UCSD-AML1 (cell line): ENCODE results near the gene IFT80.
"Not testable (repeated sequence)": the region's sequence is repeated elsewhere in the genome, so short reads cannot be mapped to it uniquely, and the experiment has no call there.

Experiments used
- DNase-seq: peaks from one replicate; lab custom pipeline; 2025; ENCODE audit not compliant: unreplicated experiment; lab: John Stamatoyannopoulos, UW

Gene IFT80

GRCh38 chr3:160369784-160370183 is 29.2 kb downstream of the IFT80 start:
- no peak for DNase-seq

- DNase-seq = no peak
These were observed 30.2 kb downstream of the IFT80 start for GRCh38 chr3:160368804-160369203.

DNA sequence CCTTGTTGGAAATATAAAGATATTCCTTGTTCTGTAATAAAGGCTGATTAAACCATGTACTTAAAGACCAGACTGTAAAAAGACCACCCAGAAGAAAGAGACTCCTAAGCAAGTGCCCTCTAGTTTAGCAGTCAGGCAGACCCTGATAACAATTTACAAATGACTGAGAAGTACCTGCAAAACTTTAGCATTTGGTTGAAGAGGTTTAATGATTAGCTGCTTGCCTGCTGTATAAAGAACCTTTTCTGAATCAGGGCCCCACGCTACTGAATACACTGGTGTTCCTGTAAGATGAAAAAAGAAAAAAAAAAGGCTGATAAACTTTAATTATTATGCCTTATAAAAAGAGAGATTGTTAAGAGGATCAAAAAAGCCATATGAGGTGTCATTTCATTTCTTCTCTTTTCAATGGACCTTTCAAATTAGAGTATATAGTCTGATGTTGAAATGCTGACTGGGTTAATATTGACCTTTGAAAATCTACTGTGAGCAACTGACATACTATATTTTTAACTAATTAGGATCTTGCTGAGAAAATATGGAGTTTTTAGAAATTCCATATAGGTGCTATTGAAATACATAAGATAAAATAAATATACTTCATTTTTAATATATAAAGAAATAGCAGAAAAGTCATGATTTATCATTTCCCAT is 33.0 kb downstream of the IFT80 start:
- DNase-seq = no peak

GRCh38 chr3:160362896-160363295 is 36.1 kb downstream of the IFT80 start:
- not testable (repeated sequence) for DNase-seq

DNA sequence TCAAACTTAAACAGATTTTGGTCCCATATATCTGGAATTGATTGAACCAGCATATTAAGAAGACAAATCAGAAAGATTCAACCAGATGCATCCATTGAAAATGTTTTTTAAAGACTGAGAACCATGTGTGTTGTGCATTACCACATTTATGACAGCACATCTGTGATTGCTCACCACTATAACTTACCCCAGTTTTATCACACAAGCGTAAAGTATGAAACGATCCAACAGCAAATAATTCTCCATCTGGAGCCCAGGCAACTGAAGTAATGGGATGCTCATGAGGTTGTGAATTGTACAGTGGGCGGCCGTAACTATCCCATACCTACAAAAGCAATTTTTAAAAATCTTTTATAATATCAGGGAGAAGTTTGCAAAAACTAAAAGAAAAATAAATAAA is 43.2 kb downstream of the IFT80 start:
- no peak for DNase-seq

- no peak for DNase-seq
These were observed 52.5 kb downstream of the IFT80 start for GRCh38 chr3:160346511-160346910.

GRCh38 chr3:160343132-160343531 is 55.9 kb downstream of the IFT80 start:
- no peak for DNase-seq

- no peak for DNase-seq
These were observed 58.7 kb downstream of the IFT80 start for GRCh38 chr3:160340351-160340750.

DNA sequence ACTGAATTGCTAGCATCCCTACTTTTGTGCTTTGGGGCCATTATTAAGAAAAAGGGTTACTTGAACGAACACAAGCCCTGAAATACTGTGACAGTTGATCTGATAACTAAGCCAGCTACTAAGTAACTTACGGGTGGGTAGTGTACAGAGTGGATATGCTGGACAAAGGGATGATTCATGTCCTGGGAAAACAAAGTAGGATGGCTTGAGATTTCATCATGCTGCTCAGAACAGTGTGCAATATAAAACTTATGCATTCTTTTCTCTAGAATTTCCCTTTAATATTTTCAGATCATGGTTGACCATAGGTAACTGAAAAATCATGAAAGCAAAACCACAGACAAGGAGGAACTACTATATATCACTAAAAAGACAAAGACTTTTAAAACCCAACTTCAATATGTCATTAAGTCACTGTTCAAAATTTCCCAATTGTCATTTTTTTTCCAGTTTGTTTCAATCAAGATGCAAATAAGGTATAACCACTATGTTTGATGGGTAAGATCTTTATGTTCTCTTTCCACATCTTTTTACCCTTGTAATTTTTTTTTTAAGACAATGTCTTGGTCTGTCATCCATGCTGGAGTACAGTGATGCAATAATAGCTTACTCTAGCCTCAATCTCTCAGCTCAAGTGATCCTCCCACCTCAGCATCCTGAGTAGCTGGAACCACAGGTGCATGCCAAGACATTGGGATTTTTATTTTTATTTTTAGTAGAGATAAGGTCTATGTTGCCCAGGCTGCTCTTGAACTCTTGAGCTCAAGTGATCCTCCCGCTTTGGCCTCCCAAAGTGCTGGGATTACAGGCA is 67.7 kb downstream of the IFT80 start:
- DNase-seq = no peak

DNA sequence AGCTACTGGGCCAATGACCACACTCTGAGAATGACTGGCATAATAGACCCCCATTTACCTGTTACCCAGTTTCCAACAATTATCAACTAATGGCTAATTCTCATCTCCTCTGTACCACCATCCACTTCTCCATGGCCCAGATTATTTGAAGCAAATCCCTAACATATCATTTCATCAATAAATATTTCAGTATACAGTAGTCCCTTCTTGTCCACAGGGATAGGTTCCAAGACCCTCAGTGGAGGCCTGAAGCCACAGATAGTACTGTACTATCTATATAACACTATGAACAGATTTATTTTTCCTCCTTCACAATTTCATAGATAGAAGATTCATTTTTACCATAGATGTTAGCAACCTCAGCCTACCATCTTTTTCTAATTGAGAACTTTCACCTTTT is 68.3 kb downstream of the IFT80 start:
- no peak for DNase-seq

- no peak for DNase-seq
These were observed 68.9 kb downstream of the IFT80 start for GRCh38 chr3:160330109-160330508.

DNA sequence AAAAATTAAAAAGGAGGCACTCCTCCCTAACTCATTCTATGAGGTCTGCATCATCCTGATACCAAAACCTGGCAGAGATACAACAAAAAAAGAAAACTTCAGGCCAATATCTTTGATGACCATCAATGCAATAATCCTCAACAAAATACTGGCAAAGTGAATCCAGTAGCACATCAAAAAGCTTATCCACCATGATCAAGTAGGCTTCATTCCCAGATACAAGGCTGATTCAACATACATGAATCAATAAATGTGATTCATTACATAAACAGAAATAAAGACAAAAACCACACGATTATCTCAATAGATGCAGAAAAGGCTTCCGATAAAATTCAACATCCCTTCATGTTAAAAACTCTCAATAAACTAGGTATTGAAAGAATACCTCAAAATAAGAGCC is 72.7 kb downstream of the IFT80 start:
- DNase-seq = not testable (repeated sequence)

DNA sequence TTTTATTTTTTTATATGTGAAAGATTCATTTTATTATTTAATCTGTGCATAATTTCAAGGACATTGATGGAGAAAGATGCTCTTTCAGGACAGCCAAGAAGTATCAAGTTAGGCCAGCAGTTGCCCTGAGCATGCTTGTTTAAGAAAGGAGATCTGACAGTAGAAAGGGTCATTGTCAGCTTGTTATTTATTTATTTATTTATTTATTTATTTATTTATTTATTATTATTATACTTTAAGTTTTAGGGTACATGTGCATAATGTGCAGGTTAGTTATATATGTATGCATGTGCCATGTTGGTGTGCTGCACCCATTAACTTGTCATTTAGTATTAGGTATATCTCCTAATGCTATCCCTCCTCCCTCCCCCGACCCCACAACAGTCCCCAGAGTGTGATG is 77.2 kb downstream of the IFT80 start:
- DNase-seq = not testable (repeated sequence)

- no peak for DNase-seq
These were observed 79.7 kb downstream of the IFT80 start for GRCh38 chr3:160319322-160319721.

DNA sequence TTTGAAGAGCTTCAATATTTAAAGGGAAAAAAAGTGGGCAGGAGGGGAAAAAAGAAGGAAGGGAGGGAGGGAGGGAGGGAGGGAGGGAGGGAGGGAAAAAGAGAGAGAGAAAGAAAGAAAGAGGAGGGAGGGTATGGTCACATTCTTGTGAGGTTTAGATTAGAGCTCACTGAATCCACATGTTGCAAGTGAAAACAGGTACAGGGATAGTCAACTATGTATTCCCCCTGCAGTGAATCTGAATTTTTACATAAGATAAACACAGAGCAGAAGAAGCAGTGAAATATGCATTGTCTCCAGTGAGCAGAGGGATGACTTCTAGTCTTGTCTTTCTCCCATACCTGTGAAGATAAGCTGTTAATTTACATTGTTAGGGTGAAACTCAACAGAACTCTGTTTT is 84.0 kb downstream of the IFT80 start:
- DNase-seq = no peak

GRCh38 chr3:160312014-160312624 is 86.9 kb downstream of the IFT80 start:
- no peak for DNase-seq

DNA sequence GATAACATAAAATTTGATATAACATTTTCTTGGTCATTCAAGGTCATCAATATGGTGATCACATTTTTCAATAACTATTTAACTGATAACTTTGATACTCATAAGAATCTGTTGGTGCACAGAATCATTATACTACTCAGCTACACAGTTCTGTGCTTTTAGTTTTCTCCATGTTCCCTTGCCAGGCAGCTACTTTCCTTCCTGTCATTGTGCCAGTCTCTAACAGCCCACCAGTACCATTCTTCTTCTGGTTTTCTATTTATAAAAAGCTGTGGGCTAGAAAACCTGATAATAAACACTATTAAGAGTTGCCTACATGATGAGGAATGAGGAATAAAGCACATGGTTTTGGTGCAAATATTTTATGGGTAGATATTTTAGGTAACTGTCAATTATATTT is 96.2 kb downstream of the IFT80 start:
- no peak for DNase-seq

DNA sequence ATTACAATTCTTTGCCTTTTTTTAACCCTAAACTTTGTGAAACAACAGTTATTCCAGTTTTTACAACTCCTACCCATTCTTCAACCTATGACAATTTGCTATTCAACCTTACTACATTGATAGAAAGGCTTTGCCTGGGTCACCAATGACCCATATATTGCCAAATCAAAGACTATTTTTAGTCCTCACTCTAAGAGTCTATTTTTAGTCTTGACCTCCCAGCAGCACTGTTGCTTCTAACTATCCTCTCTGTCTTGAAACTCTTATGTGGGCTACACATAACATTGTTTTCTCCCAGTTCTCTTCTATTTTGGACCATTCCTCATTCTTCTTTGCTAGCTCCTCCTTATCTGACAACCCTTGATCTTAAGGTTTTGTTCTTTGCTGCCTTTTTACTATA is 102.4 kb downstream of the IFT80 start:
- DNase-seq = no peak

GRCh38 chr3:160291909-160292299 is 107.1 kb downstream of the IFT80 start:
- no peak for DNase-seq

DNA sequence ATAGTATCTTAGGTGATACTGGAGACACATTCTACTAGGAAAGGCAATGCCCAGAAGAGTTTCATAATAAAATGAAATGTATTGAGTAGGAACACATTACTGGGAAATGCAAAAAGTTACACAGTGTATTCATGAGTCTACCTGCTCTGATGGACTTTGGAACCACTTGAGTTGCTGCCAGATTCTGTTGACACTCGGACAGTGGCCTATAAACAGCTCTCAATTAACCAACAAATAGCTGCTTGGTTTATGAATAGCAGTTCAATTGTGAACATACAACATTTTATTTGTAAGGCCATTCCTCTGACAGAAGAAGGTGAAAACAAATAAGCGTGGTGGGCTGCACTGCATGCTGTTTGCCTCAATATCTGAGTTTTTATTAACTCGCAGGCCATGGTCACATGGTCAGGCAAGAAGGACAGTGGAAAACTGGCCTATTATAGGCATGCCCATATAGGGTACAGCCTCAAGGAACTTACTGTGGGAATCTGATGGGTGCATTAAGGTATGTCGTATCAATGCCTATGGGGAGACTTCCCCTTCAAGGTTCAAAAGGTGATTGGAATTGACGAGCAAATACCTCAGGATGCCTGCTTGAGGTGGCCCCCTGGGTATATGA is 107.6 kb downstream of the IFT80 start:
- no peak for DNase-seq

- no peak for DNase-seq
These were observed 111.4 kb downstream of the IFT80 start for GRCh38 chr3:160287666-160288065.

DNA sequence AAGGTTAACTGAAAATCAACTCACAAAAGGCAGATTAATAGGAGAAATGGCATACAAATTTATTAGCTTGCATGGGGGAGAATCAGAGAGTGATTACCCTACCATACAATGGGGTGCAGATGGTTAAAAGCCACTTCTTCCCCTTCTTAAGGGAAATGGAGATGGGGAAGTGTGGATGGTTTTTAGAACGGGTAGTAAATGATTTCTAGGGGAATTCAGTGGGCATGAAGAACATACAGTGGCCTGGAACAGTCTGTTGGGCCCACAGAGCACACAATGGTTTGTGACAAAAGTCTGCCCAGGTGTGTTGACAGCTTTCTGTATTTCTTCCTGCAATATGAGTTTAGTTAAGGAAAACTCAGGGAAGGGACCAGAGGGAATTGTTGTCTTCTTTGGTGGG is 112.8 kb downstream of the IFT80 start:
- no peak for DNase-seq
